OCI-LY7 (cell line): ENCODE measurements around the gene AUTS2. TPM values are rescaled to one million over a fixed set of nuclear protein-coding genes. Genes with fewer than 3 reads are reported as not detected.
"Not testable (repeated sequence)": the region's sequence is repeated elsewhere in the genome, so short reads cannot be mapped to it uniquely, and the experiment has no call there.

Experiments used
- BruUV-seq: library from RNA; stranded (reverse); fragments of 400-500 nt; replicated peaks from 2 replicates; lab custom pipeline; 2021; lab: Mats Ljungman, UMichigan
- CTCF ChIA-PET: fragments of 300-600 bp; sonication (Branson Sonifier 250); formaldehyde crosslinking; loops from one replicate; lab custom pipeline; 2022; ENCODE audit warnings: antibody characterized with exemption; ENCODE audit not compliant: unreplicated experiment; lab: Charles Lee
- POLR2A ChIA-PET: fragments of 300-600 bp; sonication (Branson Sonifier 250); formaldehyde crosslinking; loops from one replicate; lab custom pipeline; 2022; ENCODE audit warnings: antibody characterized with exemption; lab: Charles Lee
- DNase-seq: peaks from one replicate; pipeline ENCODE4 v3.0.0-alpha.2; 2015; ENCODE audit warnings: low spot score
- H2AFZ ChIP-seq: fragments of 200-600 bp; sonication (generic), shearing (Covaris generic); 2 replicates; pipeline ENCODE4 v1.6.1; 2014; ENCODE audit warnings: mild to moderate bottlenecking, antibody characterized with exemption, low read length, moderate library complexity
- H3K27ac ChIP-seq: fragments of 200-600 bp; sonication (generic); 2 replicates; pipeline ENCODE4 v1.5.1; 2014; ENCODE audit warnings: mixed run types, low read depth, mild to moderate bottlenecking, moderate library complexity, low read length, inconsistent platforms; ENCODE audit not compliant: poor library complexity, severe bottlenecking
- H3K36me3 ChIP-seq: fragments of 200-600 bp; sonication (generic); 2 replicates; pipeline ENCODE4 v1.6.1; 2014; ENCODE audit warnings: mild to moderate bottlenecking, antibody characterized with exemption, low read length, moderate library complexity, mixed read lengths; ENCODE audit not compliant: insufficient read depth
- H3K4me1 ChIP-seq: fragments of 200-600 bp; sonication (generic); 2 replicates; pipeline ENCODE4 v1.5.1; 2014; ENCODE audit warnings: mild to moderate bottlenecking, low read length; ENCODE audit not compliant: insufficient read depth, poor library complexity, severe bottlenecking
- H3K4me2 ChIP-seq: fragments of 200-600 bp; sonication (generic); 2 replicates; pipeline ENCODE4 v1.6.1; 2014; ENCODE audit warnings: mild to moderate bottlenecking, low read length
- H3K4me3 ChIP-seq: fragments of 200-600 bp; sonication (generic); 2 replicates; pipeline ENCODE4 v1.5.1; 2014; ENCODE audit warnings: mild to moderate bottlenecking, low read depth, low read length; ENCODE audit not compliant: poor library complexity, severe bottlenecking
- H3K79me2 ChIP-seq: fragments of 200-600 bp; sonication (generic); 2 replicates; pipeline ENCODE4 v1.6.1; 2016; ENCODE audit warnings: low read depth, mild to moderate bottlenecking, low read length, moderate library complexity, mixed read lengths; ENCODE audit not compliant: insufficient read depth
- H3K9me2 ChIP-seq: fragments of 200-600 bp; sonication (generic); 2 replicates; pipeline ENCODE4 v1.6.1; 2016; ENCODE audit warnings: mild to moderate bottlenecking, low read length, mixed read lengths; ENCODE audit not compliant: insufficient read depth
- H3K9me3 ChIP-seq: fragments of 200-600 bp; sonication (generic); 2 replicates; pipeline ENCODE4 v1.6.1; 2014; ENCODE audit warnings: mild to moderate bottlenecking, mixed run types, low read length, mixed read lengths
- H4K20me1 ChIP-seq: fragments of 200-600 bp; sonication (generic); 2 replicates; pipeline ENCODE4 v1.6.1; 2014; ENCODE audit warnings: mild to moderate bottlenecking, antibody characterized with exemption, low read length, moderate library complexity, mixed read lengths; ENCODE audit not compliant: insufficient read depth
- CTCF ChIP-seq: fragments of 200-600 bp; sonication (generic); conservative IDR thresholded peaks from 2 replicates; pipeline ENCODE4 v1.5.1; 2014; ENCODE audit warnings: mild to moderate bottlenecking, antibody characterized with exemption, low read length, moderate library complexity, mixed read lengths
- EZH2phosphoT487 ChIP-seq: fragments of 200-600 bp; sonication (generic); IDR thresholded peaks from 2 replicates; pipeline ENCODE4 v1.6.1; 2018; ENCODE audit warnings: low read depth, borderline replicate concordance, mild to moderate bottlenecking, mixed run types, antibody characterized with exemption, low read length, moderate library complexity, mixed read lengths
- intact Hi-C: fragments of 100-400 bp; cut with micrococcal nuclease; formaldehyde crosslinking; loops from one replicate; pipeline ENCODE4 v1.10.0; 2022; ENCODE audit not compliant: unreplicated experiment
- total RNA-seq, 2 experiments: library from RNA; depleted of rRNA in 1 of 2; stranded (reverse); fragments of >200 nt in 1 of 2; shearing (Covaris generic) in 1 of 2; gene quantifications; 2 replicates each; pipeline ENCODE4 v1.2.3, GENCODE V29; 2014 to 2022

The AUTS2 gene
- total RNA-seq, 2 experiments from 2014 or later, result 37.9 to 78.5 TPM

- peak; percentile 41 for DNase-seq
- intact Hi-C loops, result no loop called here
- Histone ChIP-seq H3K36me3 (no peaks in the 10 kb centered on the region), H4K20me1 (no peaks in the 10 kb centered on the region), H3K9me3 (0 out of 2 replicates have a peak, but pooled peaks cover 3% of the 10 kb centered on the region), H3K4me3 (no peak overlapping the region), H3K9me2 (no peaks in the 10 kb centered on the region), H3K27ac (no peak overlapping the region), H2AFZ (no peak overlapping the region), H3K79me2 (no peaks in the 10 kb centered on the region), H3K4me2 (no peak overlapping the region), H3K4me1 (peaks cover 18% of the 10 kb centered on the region)
- TF ChIP-seq CTCF, result peak; percentile 79
- no peak for TF ChIP-seq EZH2phosphoT487
- ChIA-PET POLR2A (no interaction called here), CTCF (interaction anchor here (0.5 kb wide), 1 partner anchor 1660 kb away, joined by 3 read pairs; no protein-coding TSS in a partner anchor)
- no TSS peak for BruUV-seq
Observed at GRCh38 chr7:70812511-70812910, 1214.2 kb downstream of the AUTS2 start.

- CTCF ChIA-PET, result interaction anchor here (0.6 kb wide), 1 partner anchor 58 kb away, joined by 15 read pairs; no protein-coding TSS in a partner anchor
Observed at GRCh38 chr7:70822490-70822889, 1224.2 kb downstream of the AUTS2 start.

DNA sequence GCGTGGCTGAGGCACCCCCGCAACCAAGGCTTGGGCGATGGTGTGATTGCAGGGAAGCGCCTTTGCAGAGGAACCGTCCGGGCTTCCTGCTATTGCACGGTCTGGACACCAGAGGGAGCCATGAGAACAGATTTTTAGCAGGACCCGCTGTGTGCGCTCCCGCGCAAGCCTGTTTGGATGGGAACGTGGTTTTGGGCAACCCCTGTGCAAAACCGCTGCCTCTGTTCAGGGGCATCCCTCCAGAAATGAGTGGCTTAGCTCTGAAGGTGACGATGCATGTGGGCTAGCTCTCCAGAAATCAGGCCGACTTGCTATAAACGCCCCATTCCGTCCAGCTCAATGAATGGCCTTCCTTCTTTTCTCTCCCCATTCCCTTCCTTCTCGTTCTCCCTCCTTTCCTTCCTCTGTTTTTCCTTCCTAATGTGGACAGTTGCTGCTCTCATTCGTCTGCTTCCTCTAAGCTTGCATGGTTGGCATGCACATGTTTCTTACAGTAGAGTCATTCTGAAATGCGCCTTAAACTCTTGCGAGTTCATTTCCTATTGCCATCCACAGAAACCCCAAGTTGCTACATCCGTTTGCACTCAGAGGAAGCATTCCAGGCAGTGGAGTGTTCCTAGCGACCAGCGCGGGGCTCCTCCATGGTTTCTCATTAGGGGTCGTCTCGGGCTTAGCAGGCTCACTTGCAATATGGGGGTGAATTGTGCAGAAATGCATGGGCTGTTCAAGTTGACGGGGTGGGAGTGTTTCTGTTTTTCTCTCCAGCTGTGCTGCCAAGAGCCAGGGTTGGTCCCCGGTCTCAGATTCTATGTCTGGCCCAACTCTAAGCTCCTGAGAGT lies 1231.2 kb downstream of the AUTS2 start:
- CTCF ChIA-PET, result interaction anchor here (0.5 to 0.7 kb wide), 2 partner anchors 96 to 903 kb away, joined by 4 read pairs; no protein-coding TSS in a partner anchor

More at GRCh38 chr7:70822490-70822889, 1224.2 kb downstream of the AUTS2 start:
- H3K4me2 ChIP-seq, H3K27ac ChIP-seq, H3K9me2 ChIP-seq, H3K4me3 ChIP-seq, BruUV-seq, H2AFZ ChIP-seq, H3K79me2 ChIP-seq, H4K20me1 ChIP-seq, H3K4me1 ChIP-seq, H3K36me3 ChIP-seq, H3K9me3 ChIP-seq, intact Hi-C loops, DNase-seq: not testable (repeated sequence)
- POLR2A ChIA-PET, result interaction anchor here (0.6 kb wide), 1 partner anchor 652 kb away, joined by 4 read pairs; no protein-coding TSS in a partner anchor

More for the DNA sequence above, 1231.2 kb downstream of the AUTS2 start:
- intact Hi-C loops, result loop anchor here (1.0 kb wide), 1 partner anchor 907 kb away; no protein-coding TSS in a partner anchor
- Histone ChIP-seq H3K4me2 (peak overlapping the region; percentile 17; the same call in 1 of the 2 replicates), H3K4me1 (no peaks in the 10 kb centered on the region), H3K9me2 (no peaks in the 10 kb centered on the region), H3K27ac (no peak overlapping the region), H3K9me3 (no peaks in the 10 kb centered on the region), H4K20me1 (no peaks in the 10 kb centered on the region), H3K4me3 (no peak overlapping the region), H3K36me3 (no peaks in the 10 kb centered on the region), H3K79me2 (no peaks in the 10 kb centered on the region), H2AFZ (peak overlapping the region; percentile 42; the same call in 1 of the 2 replicates)
- peak; percentile 71 for DNase-seq
- TF ChIP-seq EZH2phosphoT487, result no peak
- peak; percentile 87 for TF ChIP-seq CTCF
- POLR2A ChIA-PET, result interaction anchor here (0.6 kb wide), 2 partner anchors 1351 to 1471 kb away, joined by 3 read pairs; no protein-coding TSS in a partner anchor
- BruUV-seq, result no TSS peak
